Subcutaneous adipose tissue (tissue), 4 donors: Measurements from ENCODE around the gene SP9. TPM values are rescaled to one million over a fixed set of nuclear protein-coding genes. Genes with fewer than 3 reads are reported as not detected.

Experiments used
- total RNA-seq, 4 donors: library from RNA; depleted of rRNA; stranded (reverse); fragments of >200 nt; gene quantifications; one replicate each; pipeline ENCODE4 v1.1.0, GENCODE V29; 2016
- TF ChIP-seq, protein P1 (sequence below): fragments of 450-650 bp; IDR thresholded peaks from one replicate; pipeline ENCODE4 v1.5.1; 2016; ENCODE audit warnings: low read depth, mild to moderate bottlenecking, control low read depth, antibody characterized with exemption, moderate library complexity

Gene SP9
- total RNA-seq, 4 donors from 2014 or later: not detected

DNA sequence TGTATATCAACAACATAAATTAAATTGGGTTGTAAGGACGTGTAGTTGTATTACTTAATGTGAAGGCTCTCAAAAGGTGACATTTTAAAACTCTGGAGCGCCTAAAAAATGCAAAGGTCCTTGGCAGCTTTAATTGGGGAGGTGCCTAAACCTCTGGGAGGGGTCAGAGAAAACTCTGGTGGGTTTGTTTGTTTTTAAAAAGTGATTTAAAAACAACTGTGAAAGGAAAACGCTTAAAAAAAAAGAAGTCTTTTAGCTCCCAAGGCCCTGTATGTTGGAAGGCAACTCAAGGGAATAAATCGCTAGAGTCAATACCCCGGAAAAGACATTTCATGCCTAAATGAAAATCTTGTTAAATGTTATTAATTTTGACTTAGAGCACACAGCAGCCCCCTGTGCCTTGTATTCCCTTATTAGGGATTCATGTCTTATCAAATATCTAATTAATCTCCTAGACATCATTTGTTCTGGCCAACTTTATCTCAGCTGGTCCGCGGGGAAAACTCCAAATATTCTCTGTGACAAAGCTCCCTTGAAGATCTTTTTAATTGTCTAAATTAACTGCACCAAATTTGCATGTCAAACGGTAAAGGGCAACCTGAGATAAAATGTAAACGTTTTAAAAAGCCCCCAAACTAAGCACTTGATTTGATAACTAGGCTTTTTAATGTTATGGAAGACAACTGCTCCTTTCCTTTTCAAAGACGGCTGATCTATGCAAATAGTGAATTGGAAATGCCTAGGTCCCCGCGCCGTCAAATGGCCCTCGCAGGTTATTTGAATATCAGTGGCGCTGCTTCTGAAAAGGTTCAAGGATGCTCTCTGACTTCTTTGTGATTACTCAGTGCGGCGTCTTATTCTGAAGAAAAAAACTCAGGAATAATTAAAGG is 4.2 kb downstream of the SP9 start:
- TF ChIP-seq, protein P1, sequence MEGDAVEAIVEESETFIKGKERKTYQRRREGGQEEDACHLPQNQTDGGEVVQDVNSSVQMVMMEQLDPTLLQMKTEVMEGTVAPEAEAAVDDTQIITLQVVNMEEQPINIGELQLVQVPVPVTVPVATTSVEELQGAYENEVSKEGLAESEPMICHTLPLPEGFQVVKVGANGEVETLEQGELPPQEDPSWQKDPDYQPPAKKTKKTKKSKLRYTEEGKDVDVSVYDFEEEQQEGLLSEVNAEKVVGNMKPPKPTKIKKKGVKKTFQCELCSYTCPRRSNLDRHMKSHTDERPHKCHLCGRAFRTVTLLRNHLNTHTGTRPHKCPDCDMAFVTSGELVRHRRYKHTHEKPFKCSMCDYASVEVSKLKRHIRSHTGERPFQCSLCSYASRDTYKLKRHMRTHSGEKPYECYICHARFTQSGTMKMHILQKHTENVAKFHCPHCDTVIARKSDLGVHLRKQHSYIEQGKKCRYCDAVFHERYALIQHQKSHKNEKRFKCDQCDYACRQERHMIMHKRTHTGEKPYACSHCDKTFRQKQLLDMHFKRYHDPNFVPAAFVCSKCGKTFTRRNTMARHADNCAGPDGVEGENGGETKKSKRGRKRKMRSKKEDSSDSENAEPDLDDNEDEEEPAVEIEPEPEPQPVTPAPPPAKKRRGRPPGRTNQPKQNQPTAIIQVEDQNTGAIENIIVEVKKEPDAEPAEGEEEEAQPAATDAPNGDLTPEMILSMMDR: no peak

DNA sequence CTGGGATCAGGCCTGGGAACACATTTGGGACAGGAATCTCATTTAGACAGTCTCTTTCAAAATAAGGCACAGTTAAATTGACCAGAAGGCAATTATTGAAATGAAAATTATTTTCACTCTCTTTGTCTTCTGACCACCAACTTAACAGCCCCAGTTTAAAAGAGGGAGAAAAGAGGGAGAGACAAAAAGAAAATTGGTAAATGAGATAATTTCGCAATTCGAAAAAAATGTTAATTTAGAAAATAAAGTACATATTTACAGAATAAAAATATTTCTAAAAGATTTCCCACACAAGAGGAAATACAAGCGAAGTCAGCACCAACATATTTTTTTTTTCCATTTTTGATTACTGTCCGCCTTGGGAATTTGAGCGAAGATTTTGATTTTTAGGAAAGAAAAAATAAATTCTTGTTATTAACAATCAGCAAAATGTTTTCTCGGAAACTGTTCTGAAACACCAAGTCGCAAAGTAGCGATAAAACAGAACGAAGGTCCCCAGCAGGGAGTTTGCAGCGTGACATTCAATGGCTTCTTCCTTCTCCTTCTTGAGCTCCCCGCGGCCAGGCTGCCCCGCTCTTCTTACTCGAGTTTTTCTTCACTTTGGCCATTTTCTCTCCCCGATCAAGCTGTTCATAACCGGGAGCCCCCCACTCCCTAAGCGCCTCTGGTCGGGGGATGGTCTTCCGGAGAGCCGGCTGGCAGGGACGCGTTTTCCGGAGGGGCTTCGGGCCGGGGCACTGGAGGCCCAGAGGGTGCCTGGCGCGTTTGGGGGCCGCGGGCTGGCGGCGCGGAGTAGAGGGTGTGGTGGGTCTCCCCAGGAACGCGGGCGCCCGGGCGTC is 5.0 kb downstream of the SP9 start:
- TF ChIP-seq, protein P1: no peak

DNA sequence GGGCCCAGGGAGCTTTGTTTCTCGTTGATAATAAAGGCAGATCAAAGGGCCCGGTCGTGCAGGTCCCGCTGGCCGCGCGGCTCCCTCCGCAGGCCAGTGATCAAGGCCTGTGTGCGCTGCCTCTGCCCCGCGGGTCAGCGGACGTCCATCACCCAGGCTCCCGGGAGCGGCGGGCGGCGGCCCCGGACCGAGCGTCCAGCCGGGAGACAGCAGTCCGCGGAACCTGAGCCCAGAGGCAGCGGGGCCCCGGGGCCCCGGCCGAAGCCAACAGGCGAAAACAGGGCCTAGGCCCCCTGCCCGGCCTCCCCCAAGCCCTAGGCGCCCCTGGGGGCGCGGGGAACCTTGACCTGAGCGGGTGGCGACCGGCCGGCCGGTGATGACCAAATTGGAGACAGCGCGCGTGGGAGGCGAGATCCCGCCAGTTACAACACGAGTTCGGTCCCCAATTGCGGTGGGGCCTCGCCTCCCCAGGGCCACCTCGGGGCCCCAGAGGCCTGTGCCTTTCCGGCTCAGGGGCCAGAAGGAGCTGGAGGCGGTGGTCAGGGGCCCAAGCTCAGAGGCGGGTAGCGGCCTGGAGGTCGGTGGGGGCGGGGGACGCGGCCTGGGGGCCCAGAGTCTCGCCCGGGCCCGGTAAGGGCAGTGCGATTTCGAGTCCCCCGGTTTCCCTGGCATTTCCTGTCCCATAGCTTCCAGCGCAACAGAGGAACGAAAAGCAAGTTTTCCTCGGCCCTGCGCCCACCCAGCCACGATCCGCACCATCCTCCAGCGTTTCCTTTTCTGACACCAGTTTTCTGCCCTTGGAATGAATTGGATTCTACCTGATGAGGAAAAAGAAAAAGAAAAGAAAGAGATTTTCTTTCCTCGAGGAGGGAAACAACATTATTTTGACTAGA is 5.9 kb downstream of the SP9 start:
- TF ChIP-seq, protein P1: no peak

DNA sequence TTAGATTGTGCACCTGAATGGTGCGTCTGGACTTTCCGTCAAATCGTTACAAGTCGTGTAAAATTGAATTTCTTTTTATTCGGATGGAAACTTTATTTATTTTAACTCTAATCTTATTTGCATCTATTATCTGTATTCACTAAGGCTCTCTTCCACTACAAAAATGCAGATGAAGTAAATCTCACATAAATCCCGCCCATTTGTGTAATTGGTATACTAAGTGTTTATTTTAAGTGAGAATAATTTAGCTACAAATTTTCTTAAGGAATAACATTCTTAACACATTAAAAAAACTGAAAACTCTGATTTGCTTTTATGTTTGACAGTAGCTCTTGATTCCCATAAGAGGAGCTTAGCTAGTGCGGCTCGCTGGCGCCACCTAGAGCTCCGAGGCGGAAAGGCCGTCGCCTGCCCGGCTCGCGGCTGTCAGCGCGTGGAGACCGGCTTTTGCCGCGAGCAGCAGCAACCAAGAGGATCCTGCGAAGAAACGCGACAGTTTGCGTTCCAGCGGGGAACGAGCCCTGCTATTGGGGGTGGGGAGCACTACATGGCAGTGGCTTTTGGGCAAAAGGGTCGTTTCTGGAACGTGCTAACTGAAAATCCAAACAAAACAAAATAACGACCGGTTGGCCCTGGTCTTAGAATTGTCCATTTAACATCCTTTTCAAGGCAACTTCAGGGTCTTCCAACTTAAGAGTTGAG is 6.7 kb downstream of the SP9 start:
- TF ChIP-seq, protein P1: no peak

DNA sequence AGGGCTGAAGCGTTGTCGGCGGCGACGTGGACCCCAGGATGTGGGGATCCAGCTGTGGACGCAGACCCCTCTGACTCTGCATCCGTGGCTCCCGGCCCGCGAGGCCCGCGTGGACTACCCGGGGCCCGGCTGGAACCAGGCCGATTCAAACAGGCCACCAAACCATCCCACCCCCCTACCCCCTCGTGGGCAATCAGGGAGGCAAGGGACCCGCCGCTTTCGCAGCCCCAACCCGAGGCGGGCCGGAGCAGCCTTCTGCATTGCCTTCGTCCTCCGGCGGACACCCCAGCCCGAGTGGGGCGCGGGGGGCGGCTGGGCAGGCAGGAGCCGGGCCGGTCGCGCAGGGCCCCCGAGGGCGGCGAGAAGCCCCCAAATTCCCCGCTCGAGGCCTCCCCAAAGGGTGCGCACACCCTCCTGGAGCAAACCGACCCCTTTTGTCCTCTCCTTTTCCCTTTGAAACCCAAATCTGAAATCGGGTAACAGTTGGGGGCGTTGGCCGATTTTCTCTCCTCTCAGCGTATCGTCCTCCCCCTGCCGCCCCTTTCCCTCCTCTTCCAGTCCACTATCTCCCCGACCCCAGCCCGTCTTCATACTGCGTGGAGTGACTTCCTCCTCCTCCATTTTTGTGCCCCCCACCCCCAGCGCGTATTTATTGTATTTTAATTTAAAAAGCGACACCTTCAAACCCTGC is 7.4 kb downstream of the SP9 start:
- TF ChIP-seq, protein P1: no peak

DNA sequence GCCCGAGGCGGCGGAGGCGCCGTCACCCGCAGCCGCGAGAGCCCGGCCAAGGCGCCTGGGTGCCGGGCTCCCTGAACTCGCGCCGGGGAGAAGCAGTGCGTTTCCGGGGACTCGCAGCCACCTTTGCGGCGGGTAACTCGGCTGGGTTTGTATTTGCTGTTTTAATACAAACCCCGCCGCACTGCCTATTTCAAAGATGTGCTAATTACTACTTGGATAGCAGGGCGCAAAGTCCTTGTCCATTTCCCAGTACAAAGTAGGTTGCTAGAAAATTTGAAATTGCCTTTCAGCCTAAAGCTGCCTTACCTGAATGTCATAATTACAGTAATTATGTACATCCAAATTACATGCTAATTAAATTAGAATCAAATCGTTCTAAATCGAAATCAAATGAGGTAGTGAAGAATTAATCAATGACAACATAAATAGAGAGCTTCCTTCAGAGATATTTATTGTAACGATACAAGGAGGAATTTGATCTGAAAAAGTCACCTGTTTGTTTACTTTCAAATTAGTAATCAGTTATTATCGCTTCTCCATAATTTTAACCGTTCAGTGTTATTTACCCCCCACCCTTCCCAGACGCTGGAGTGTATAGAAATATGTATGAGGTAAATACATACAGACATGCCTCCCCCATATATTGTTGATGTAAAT is 8.1 kb downstream of the SP9 start:
- TF ChIP-seq, protein P1: no peak
